Cardiac muscle cell (in vitro differentiated cells and primary cell): ENCODE measurements around the gene FBXL2. TPM values are rescaled to one million over a fixed set of nuclear protein-coding genes. Genes with fewer than 3 reads are reported as not detected.
A peak's percentile ranks its signal among the peaks of the same experiment; 100 is the strongest.

Source experiments
- DNase-seq, 2 donors: peaks; one replicate each; pipeline versions ENCODE4 v3.0.0 to v3.0.0-alpha.2; 2010 to 2017; ENCODE audit warnings: low read depth in 1 of 2, low spot score in 1 of 2
- H3K27ac ChIP-seq: fragments of 200-600 bp; sonication (generic); 2 replicates; pipeline ENCODE4 v1.5.1; 2016
- H3K27me3 ChIP-seq: fragments of 200-600 bp; sonication (generic); 2 replicates; pipeline ENCODE4 v1.6.0; 2016; ENCODE audit warnings: control low read depth
- H3K36me3 ChIP-seq: fragments of 200-600 bp; sonication (generic); 2 replicates; pipeline ENCODE4 v1.5.1; 2016; ENCODE audit warnings: control low read depth
- H3K4me1 ChIP-seq: fragments of 200-600 bp; sonication (generic); 2 replicates; pipeline ENCODE4 v1.8.1; 2017; ENCODE audit warnings: low read depth, mild to moderate bottlenecking, mixed run types
- H3K4me3 ChIP-seq: fragments of 200-600 bp; sonication (generic); 2 replicates; pipeline ENCODE4 v1.5.1; 2016; ENCODE audit warnings: mild to moderate bottlenecking
- H3K9me3 ChIP-seq: fragments of 200-600 bp; sonication (generic); 2 replicates; pipeline ENCODE4 v1.5.1; 2017; ENCODE audit warnings: low read depth, mild to moderate bottlenecking, control low read depth
- CTCF ChIP-seq: IDR thresholded peaks from 2 replicates; pipeline ENCODE4 v1.5.1; 2012; ENCODE audit warnings: low read depth, mild to moderate bottlenecking, low read length
- polyA plus RNA-seq: library from polyadenylated mRNA; unstranded; fragments of >200 nt; fragmentation: Nextera tagmentation; extraction: Ambion mirVana; gene quantifications from 2 replicates; pipeline ENCODE4 v1.2.1, GENCODE V29; 2016
- total RNA-seq: library from RNA; depleted of rRNA; stranded (reverse); fragments of >200 nt; gene quantifications from 2 replicates; pipeline ENCODE4 v1.2.3, GENCODE V29; 2016

FBXL2 gene
- total and polyA plus RNA-seq, 2 experiments from 2014 or later, result 17.5 to 27.6 TPM

GRCh38 chr3:33377489-33377888, 100.2 kb downstream of the FBXL2 start:
- H3K4me1 ChIP-seq, result no peaks in the 10 kb centered on the region
- TF ChIP-seq CTCF, result peak; percentile 8
- H3K27me3 ChIP-seq, result no peaks in the 10 kb centered on the region
- H3K9me3 ChIP-seq, result no peaks in the 10 kb centered on the region
- peaks cover 9% of the 10 kb centered on the region for H3K36me3 ChIP-seq
- DNase-seq, result no peak
- no peak overlapping the region for H3K27ac ChIP-seq
- H3K4me3 ChIP-seq, result no peak overlapping the region

GRCh38 chr3:33377931-33378330, 100.7 kb downstream of the FBXL2 start:
- H3K4me3 ChIP-seq, result no peak overlapping the region
- peaks cover 9% of the 10 kb centered on the region for H3K36me3 ChIP-seq
- no peaks in the 10 kb centered on the region for H3K27me3 ChIP-seq
- TF ChIP-seq CTCF, result no peak
- no peaks in the 10 kb centered on the region for H3K9me3 ChIP-seq
- H3K4me1 ChIP-seq, result no peaks in the 10 kb centered on the region
- DNase-seq, result peak in 1 of 2 donors; percentile 13
- H3K27ac ChIP-seq, result no peak overlapping the region

GRCh38 chr3:33380653-33381052, 103.4 kb downstream of the FBXL2 start:
- H3K4me3 ChIP-seq, result no peak overlapping the region
- H3K36me3 ChIP-seq, result peaks cover 7% of the 10 kb centered on the region
- H3K27ac ChIP-seq, result no peak overlapping the region
- no peak for TF ChIP-seq CTCF
- DNase-seq, result no peak
- no peaks in the 10 kb centered on the region for H3K27me3 ChIP-seq
- no peaks in the 10 kb centered on the region for H3K9me3 ChIP-seq
- H3K4me1 ChIP-seq, result no peaks in the 10 kb centered on the region

DNA sequence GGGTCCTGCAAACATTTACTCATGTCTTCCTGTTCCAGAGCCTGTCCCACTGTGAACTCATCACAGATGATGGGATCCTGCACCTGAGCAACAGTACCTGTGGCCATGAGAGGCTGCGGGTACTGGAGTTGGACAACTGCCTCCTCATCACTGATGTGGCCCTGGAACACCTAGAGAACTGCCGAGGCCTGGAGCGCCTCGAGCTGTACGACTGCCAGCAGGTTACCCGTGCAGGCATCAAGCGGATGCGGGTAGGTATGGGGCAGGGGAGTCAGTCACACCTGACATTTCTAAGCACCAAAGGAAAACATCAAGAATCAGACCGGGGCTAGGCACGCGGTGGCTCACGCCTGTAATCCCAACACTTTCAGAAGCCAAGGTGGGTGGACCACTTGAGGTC, 106.7 kb downstream of the FBXL2 start:
- peaks cover 27% of the 10 kb centered on the region for H3K36me3 ChIP-seq
- TF ChIP-seq CTCF, result no peak
- H3K4me3 ChIP-seq, result no peak overlapping the region
- no peaks in the 10 kb centered on the region for H3K4me1 ChIP-seq
- DNase-seq, result no peak
- H3K27me3 ChIP-seq, result no peaks in the 10 kb centered on the region
- no peaks in the 10 kb centered on the region for H3K9me3 ChIP-seq
- no peak overlapping the region for H3K27ac ChIP-seq

- peaks cover 36% of the 10 kb centered on the region for H3K36me3 ChIP-seq
Observed at GRCh38 chr3:33385423-33385822, 108.2 kb downstream of the FBXL2 start.

More at GRCh38 chr3:33385423-33385822, 108.2 kb downstream of the FBXL2 start:
- Histone ChIP-seq H3K27me3 (no peaks in the 10 kb centered on the region), H3K9me3 (no peaks in the 10 kb centered on the region), H3K4me3 (no peak overlapping the region), H3K27ac (no peak overlapping the region), H3K4me1 (no peaks in the 10 kb centered on the region)
- DNase-seq, result no peak
- no peak for TF ChIP-seq CTCF
